ENCODE results near the gene TIGD2. TPM values are rescaled to one million over a fixed set of nuclear protein-coding genes. Genes with fewer than 3 reads are reported as not detected.

Gene TIGD2
- total RNA-seq, 1 experiment from 2014 or later: 3.6 TPM

GRCh38 chr4:89109841-89110540, 1.3 kb upstream of the TIGD2 start:
- CTCF ChIA-PET: no interaction called here
- no peak for ATAC-seq
- H3K27me3 ChIP-seq (ENCODE audit: control insufficient read depth, insufficient read depth, low read length): no peaks in the 10 kb centered on the region; the same call in 1 of the 2 replicates
- peak overlapping the region; percentile 67 to 71 for H3K4me3 ChIP-seq (ENCODE audit: low read depth in 2 of 2, low read length in 2 of 2)
- no peaks in the 10 kb centered on the region for H3K36me3 ChIP-seq (ENCODE audit: control insufficient read depth, insufficient read depth, low read length)
- no TSS peak for BruUV-seq (replicated peaks)
- intact Hi-C loops (cut with micrococcal nuclease; ENCODE audit: unreplicated experiment) (no loop called here), in situ Hi-C loops (cut with HindIII; ENCODE audit: low pct_unique_long_range_greater_than_20kb, low sequenced_read_pairs) (no loop called here)
- no peak overlapping the region for H3K27ac ChIP-seq (ENCODE audit: low read length)
- POLR2A ChIA-PET: no interaction called here
- no peak for DNase-seq (ENCODE audit: low read depth, low spot score)
- TF ChIP-seq SIN3A (IDR thresholded peaks at IDR 0.05; ENCODE audit: borderline replicate concordance, insufficient read depth, low read depth, low read length): no peak
- TF ChIP-seq TCF7L2 (IDR thresholded peaks at IDR 0.05; ENCODE audit: low read depth, low read length): no peak
- no peak for TF ChIP-seq CTCF (IDR thresholded peaks at IDR 0.05)
- no peak for TF ChIP-seq REST (IDR thresholded peaks at IDR 0.05; ENCODE audit: insufficient read depth in 1 of 2, low read depth in 2 of 2, low read length in 1 of 2)
- TF ChIP-seq POLR2AphosphoS5 (IDR thresholded peaks at IDR 0.05; ENCODE audit: low read depth, low read length): no peak
- no peaks in the 10 kb centered on the region for H3K4me1 ChIP-seq (ENCODE audit: control insufficient read depth, insufficient read depth, low read length)
- no peaks in the 10 kb centered on the region for H3K9me3 ChIP-seq (ENCODE audit: control insufficient read depth, insufficient read depth, low read depth, low read length)

GRCh38 chr4:89110541-89110985, 770 bp upstream of the TIGD2 start:
- BruUV-seq (replicated peaks): no TSS peak
- intact Hi-C loops (cut with micrococcal nuclease; ENCODE audit: unreplicated experiment): no loop called here
- in situ Hi-C loops (cut with HindIII; ENCODE audit: low pct_unique_long_range_greater_than_20kb, low sequenced_read_pairs): no loop called here
- no peak for DNase-seq (ENCODE audit: low read depth, low spot score)
- ChIA-PET CTCF (no interaction called here), POLR2A (no interaction called here)
- TF ChIP-seq SIN3A (IDR thresholded peaks at IDR 0.05; ENCODE audit: borderline replicate concordance, insufficient read depth, low read depth, low read length): no peak
- TF ChIP-seq CTCF (IDR thresholded peaks at IDR 0.05): no peak
- no peak for TF ChIP-seq TCF7L2 (IDR thresholded peaks at IDR 0.05; ENCODE audit: low read depth, low read length)
- TF ChIP-seq REST (IDR thresholded peaks at IDR 0.05; ENCODE audit: insufficient read depth in 1 of 2, low read depth in 2 of 2, low read length in 1 of 2): no peak
- TF ChIP-seq POLR2AphosphoS5 (IDR thresholded peaks at IDR 0.05; ENCODE audit: low read depth, low read length): no peak
- no peaks in the 10 kb centered on the region for H3K9me3 ChIP-seq (ENCODE audit: control insufficient read depth, insufficient read depth, low read depth, low read length)
- H3K27me3 ChIP-seq (ENCODE audit: control insufficient read depth, insufficient read depth, low read length): no peaks in the 10 kb centered on the region; the same call in 1 of the 2 replicates
- H3K27ac ChIP-seq (ENCODE audit: low read length): no peak overlapping the region
- H3K4me1 ChIP-seq (ENCODE audit: control insufficient read depth, insufficient read depth, low read length): no peaks in the 10 kb centered on the region
- peak overlapping the region; percentile 67 to 71 for H3K4me3 ChIP-seq (ENCODE audit: low read depth in 2 of 2, low read length in 2 of 2)
- peak; percentile 57; the same call in 1 of the 2 replicates for ATAC-seq
- no peaks in the 10 kb centered on the region for H3K36me3 ChIP-seq (ENCODE audit: control insufficient read depth, insufficient read depth, low read length)
